ENCODE results near the gene TNXB.
"Not testable (repeated sequence)": the region's sequence is repeated elsewhere in the genome, so short reads cannot be mapped to it uniquely, and the experiment has no call there.

The TNXB gene

DNA sequence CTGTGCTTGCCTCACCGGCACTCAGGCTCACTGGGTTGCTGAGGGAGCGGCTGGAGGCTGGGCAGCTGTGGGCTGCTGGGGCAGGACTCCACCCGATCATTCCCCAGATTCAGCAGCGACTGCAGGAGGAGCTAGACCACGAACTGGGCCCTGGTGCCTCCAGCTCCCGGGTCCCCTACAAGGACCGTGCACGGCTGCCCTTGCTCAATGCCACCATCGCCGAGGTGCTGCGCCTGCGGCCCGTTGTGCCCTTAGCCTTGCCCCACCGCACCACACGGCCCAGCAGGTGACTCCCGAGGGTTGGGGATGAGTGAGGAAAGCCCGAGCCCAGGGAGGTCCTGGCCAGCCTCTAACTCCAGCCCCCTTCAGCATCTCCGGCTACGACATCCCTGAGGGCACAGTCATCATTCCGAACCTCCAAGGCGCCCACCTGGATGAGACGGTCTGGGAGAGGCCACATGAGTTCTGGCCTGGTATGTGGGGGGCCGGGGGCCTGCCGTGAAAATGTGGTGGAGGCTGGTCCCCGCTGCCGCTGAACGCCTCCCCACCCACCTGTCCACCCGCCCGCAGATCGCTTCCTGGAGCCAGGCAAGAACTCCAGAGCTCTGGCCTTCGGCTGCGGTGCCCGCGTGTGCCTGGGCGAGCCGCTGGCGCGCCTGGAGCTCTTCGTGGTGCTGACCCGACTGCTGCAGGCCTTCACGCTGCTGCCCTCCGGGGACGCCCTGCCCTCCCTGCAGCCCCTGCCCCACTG, 68.7 kb downstream of the TNXB start:
- not testable (repeated sequence) for H3K4me3 ChIP-seq (ENCODE audit: low read length in 2 of 2); H3K27ac ChIP-seq (ENCODE audit: low read depth in 2 of 2, low read length in 2 of 2); H3K27me3 ChIP-seq (ENCODE audit: control insufficient read depth in 2 of 2, insufficient read depth in 2 of 2, low read length in 2 of 2); H3K9ac ChIP-seq (ENCODE audit: low read depth in 1 of 2, low read length in 2 of 2); H3K9me3 ChIP-seq (ENCODE audit: control insufficient read depth in 2 of 2, low read length in 2 of 2); H3K36me3 ChIP-seq (ENCODE audit: control insufficient read depth in 2 of 2, insufficient read depth in 2 of 2, low read length in 2 of 2); H3K4me1 ChIP-seq (ENCODE audit: control insufficient read depth in 2 of 2, insufficient read depth in 2 of 2, low read length in 2 of 2)

DNA sequence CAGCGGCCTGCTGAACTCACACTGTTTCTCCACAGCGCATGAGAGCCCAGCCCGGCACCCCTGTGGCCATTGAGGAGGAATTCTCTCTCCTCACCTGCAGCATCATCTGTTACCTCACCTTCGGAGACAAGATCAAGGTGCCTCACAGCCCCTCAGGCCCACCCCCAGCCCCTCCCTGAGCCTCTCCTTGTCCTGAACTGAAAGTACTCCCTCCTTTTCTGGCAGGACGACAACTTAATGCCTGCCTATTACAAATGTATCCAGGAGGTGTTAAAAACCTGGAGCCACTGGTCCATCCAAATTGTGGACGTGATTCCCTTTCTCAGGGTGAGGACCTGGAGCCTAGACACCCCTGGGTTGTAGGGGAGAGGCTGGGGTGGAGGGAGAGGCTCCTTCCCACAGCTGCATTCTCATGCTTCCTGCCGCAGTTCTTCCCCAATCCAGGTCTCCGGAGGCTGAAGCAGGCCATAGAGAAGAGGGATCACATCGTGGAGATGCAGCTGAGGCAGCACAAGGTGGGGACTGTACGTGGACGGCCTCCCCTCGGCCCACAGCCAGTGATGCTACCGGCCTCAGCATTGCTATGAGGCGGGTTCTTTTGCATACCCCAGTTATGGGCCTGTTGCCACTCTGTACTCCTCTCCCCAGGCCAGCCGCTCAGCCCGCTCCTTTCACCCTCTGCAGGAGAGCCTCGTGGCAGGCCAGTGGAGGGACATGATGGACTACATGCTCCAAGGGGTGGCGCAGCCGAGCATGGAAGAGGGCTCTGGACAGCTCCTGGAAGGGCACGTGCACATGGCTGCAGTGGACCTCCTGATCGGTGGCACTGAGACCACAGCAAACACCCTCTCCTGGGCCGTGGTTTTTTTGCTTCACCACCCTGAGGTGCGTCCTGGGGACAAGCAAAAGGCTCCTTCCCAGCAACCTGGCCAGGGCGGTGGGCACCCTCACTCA, 69.5 kb downstream of the TNXB start:
- H3K27me3 ChIP-seq (ENCODE audit: control insufficient read depth in 2 of 2, insufficient read depth in 2 of 2, low read length in 2 of 2); H3K27ac ChIP-seq (ENCODE audit: low read depth in 2 of 2, low read length in 2 of 2); H3K36me3 ChIP-seq (ENCODE audit: control insufficient read depth in 2 of 2, insufficient read depth in 2 of 2, low read length in 2 of 2); H3K4me3 ChIP-seq (ENCODE audit: low read length in 2 of 2); H3K4me1 ChIP-seq (ENCODE audit: control insufficient read depth in 2 of 2, insufficient read depth in 2 of 2, low read length in 2 of 2); H3K9ac ChIP-seq (ENCODE audit: low read depth in 1 of 2, low read length in 2 of 2); H3K9me3 ChIP-seq (ENCODE audit: control insufficient read depth in 2 of 2, low read length in 2 of 2): not testable (repeated sequence)

DNA sequence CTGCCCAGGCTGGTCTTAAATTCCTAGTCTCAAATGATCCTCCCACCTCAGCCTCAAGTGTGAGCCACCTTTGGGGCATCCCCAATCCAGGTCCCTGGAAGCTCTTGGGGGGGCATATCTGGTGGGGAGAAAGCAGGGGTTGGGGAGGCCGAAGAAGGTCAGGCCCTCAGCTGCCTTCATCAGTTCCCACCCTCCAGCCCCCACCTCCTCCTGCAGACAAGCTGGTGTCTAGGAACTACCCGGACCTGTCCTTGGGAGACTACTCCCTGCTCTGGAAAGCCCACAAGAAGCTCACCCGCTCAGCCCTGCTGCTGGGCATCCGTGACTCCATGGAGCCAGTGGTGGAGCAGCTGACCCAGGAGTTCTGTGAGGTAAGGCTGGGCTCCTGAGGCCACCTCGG, 70.3 kb downstream of the TNXB start:
- H3K4me1 ChIP-seq (ENCODE audit: control insufficient read depth in 2 of 2, insufficient read depth in 2 of 2, low read length in 2 of 2); H3K9me3 ChIP-seq (ENCODE audit: control insufficient read depth in 2 of 2, low read length in 2 of 2); H3K27me3 ChIP-seq (ENCODE audit: control insufficient read depth in 2 of 2, insufficient read depth in 2 of 2, low read length in 2 of 2); H3K27ac ChIP-seq (ENCODE audit: low read depth in 2 of 2, low read length in 2 of 2); H3K4me3 ChIP-seq (ENCODE audit: low read length in 2 of 2); H3K9ac ChIP-seq (ENCODE audit: low read depth in 1 of 2, low read length in 2 of 2); H3K36me3 ChIP-seq (ENCODE audit: control insufficient read depth in 2 of 2, insufficient read depth in 2 of 2, low read length in 2 of 2): not testable (repeated sequence)

DNA sequence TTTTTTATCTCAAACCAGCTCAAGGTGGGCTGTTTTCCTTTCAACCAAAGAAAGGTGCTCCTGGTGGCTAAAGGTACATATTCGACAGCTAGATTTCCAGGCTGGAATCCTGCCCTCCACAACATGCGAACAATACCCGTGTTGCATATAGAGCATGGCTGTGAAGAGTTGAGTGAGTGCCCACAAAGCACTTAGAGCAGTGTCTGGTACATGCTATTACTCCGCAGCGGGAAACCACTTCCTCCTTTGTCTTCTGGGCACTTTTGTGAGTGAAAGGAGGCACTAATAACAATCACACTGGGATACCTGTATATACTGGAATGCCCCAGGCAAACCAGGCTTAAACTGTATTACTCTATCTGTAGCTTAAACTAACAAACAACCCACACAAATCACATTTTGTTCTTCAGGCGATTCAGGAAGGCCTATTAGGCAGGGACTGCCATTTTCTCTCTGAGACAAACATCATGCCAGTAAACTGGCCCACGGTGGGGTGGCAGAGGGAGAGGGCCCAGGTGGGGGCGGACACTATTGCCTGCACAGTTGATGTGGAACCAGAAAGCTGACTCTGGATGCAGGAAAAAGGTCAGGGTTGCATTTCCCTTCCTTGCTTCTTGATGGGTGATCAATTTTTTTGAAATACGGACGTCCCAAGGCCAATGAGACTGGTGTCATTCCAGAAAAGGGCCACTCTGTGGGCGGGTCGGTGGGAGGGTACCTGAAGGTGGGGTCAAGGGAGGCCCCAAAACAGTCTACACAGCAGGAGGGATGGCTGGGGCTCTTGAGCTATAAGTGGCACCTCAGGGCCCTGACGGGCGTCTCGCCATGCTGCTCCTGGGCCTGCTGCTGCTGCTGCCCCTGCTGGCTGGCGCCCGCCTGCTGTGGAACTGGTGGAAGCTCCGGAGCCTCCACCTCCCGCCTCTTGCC, 71.3 kb downstream of the TNXB start, which contains the start of gene CYP21A2:
Gene CYP21A2 (plus strand): TSS at position 818 of the 927 bp plus-strand sequence. CDS start 8 bp downstream, at position 826.
- not testable (repeated sequence) for H3K9ac ChIP-seq (ENCODE audit: low read depth in 1 of 2, low read length in 2 of 2); H3K27ac ChIP-seq (ENCODE audit: low read depth in 2 of 2, low read length in 2 of 2); H3K36me3 ChIP-seq (ENCODE audit: control insufficient read depth in 2 of 2, insufficient read depth in 2 of 2, low read length in 2 of 2); H3K27me3 ChIP-seq (ENCODE audit: control insufficient read depth in 2 of 2, insufficient read depth in 2 of 2, low read length in 2 of 2); H3K4me1 ChIP-seq (ENCODE audit: control insufficient read depth in 2 of 2, insufficient read depth in 2 of 2, low read length in 2 of 2); H3K4me3 ChIP-seq (ENCODE audit: low read length in 2 of 2); H3K9me3 ChIP-seq (ENCODE audit: control insufficient read depth in 2 of 2, low read length in 2 of 2)

DNA sequence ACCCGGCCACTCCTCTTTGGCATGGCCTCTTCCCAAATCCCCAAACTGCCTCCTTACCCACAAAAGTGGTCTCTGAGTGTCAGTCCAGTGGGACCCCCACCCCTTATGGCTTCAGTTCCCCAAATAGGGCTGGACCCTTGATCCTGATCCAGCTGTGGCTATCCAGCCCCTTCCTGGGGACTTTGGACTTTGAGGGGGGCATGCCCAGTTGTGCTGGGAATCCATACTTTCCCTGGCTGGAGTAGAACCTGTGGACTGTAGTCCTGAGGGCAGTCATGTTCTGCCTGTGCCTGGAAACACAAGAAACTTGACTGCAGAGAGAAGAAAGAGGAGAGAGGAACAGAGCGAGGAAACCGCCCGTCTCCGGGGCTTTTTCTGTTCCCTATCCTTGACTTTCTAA, 72.0 kb downstream of the TNXB start:
- not testable (repeated sequence) for H3K4me3 ChIP-seq (ENCODE audit: low read length in 2 of 2); H3K9ac ChIP-seq (ENCODE audit: low read depth in 1 of 2, low read length in 2 of 2); H3K36me3 ChIP-seq (ENCODE audit: control insufficient read depth in 2 of 2, insufficient read depth in 2 of 2, low read length in 2 of 2); H3K9me3 ChIP-seq (ENCODE audit: control insufficient read depth in 2 of 2, low read length in 2 of 2); H3K27me3 ChIP-seq (ENCODE audit: control insufficient read depth in 2 of 2, insufficient read depth in 2 of 2, low read length in 2 of 2); H3K4me1 ChIP-seq (ENCODE audit: control insufficient read depth in 2 of 2, insufficient read depth in 2 of 2, low read length in 2 of 2); H3K27ac ChIP-seq (ENCODE audit: low read depth in 2 of 2, low read length in 2 of 2)

DNA sequence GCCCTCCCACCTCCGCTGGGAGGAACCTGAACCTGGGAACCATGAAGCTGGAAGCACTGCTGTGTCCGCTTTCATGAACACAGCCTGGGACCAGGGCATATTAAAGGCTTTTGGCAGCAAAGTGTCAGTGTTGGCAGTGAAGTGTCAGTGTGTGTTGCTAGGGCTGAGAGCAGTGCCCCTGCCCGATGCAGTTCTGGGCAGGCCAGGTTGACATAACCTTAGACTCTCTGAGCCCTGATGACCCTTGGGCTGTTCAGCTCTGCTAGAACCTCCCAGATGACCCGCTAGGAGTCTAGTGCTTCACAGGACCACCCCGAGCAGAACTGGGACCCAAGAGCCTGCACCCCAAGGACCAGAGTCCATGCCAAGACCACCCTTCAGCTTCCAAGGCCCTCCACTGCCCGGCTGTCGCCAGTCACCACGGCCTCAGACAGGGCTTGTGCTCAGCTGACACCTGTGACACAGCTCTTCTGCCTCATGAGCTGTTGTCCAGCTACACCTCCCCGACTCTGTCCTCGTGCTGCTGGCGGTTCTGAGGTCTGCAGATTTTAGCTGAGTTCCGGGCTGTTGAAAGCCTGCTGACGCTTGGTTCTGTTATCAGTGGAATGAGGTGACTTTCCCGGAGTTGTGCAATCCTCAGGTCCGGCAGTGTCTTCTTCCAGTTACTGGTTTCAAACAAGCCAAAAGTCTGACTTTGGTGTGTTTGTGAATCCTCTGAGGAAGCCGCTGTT, 73.7 kb downstream of the TNXB start:
- H3K36me3 ChIP-seq (ENCODE audit: control insufficient read depth in 2 of 2, insufficient read depth in 2 of 2, low read length in 2 of 2); H3K4me3 ChIP-seq (ENCODE audit: low read length in 2 of 2); H3K27ac ChIP-seq (ENCODE audit: low read depth in 2 of 2, low read length in 2 of 2); H3K9me3 ChIP-seq (ENCODE audit: control insufficient read depth in 2 of 2, low read length in 2 of 2); H3K27me3 ChIP-seq (ENCODE audit: control insufficient read depth in 2 of 2, insufficient read depth in 2 of 2, low read length in 2 of 2); H3K4me1 ChIP-seq (ENCODE audit: control insufficient read depth in 2 of 2, insufficient read depth in 2 of 2, low read length in 2 of 2); H3K9ac ChIP-seq (ENCODE audit: low read depth in 1 of 2, low read length in 2 of 2): not testable (repeated sequence)

DNA sequence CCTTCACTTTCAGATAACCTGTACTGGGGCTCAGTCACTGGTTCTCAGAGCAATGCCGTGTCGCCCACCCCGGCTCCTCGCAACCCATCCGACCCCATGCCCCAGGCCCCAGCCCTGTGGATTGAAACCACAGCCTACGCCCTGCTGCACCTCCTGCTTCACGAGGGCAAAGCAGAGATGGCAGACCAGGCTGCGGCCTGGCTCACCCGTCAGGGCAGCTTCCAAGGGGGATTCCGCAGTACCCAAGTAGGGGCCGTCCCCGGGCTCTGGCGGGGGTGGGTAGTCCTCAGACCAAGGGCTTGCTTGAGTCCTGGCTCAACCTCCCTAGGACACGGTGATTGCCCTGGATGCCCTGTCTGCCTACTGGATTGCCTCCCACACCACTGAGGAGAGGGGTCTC, 79.6 kb downstream of the TNXB start:
- H3K27ac ChIP-seq (ENCODE audit: low read depth in 2 of 2, low read length in 2 of 2); H3K36me3 ChIP-seq (ENCODE audit: control insufficient read depth in 2 of 2, insufficient read depth in 2 of 2, low read length in 2 of 2); H3K4me3 ChIP-seq (ENCODE audit: low read length in 2 of 2); H3K9me3 ChIP-seq (ENCODE audit: control insufficient read depth in 2 of 2, low read length in 2 of 2); H3K4me1 ChIP-seq (ENCODE audit: control insufficient read depth in 2 of 2, insufficient read depth in 2 of 2, low read length in 2 of 2); H3K27me3 ChIP-seq (ENCODE audit: control insufficient read depth in 2 of 2, insufficient read depth in 2 of 2, low read length in 2 of 2); H3K9ac ChIP-seq (ENCODE audit: low read depth in 1 of 2, low read length in 2 of 2): not testable (repeated sequence)

DNA sequence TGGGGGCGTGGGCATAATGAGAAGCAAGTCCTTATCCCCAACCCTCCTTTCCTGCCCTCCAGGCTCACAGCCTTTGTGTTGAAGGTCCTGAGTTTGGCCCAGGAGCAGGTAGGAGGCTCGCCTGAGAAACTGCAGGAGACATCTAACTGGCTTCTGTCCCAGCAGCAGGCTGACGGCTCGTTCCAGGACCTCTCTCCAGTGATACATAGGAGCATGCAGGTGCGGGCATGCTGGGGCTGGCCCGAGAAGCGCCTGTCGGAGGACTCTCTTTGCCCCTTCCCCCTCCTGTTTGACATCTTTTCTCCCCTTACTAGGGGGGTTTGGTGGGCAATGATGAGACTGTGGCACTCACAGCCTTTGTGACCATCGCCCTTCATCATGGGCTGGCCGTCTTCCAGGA, 80.5 kb downstream of the TNXB start:
- not testable (repeated sequence) for H3K27me3 ChIP-seq (ENCODE audit: control insufficient read depth in 2 of 2, insufficient read depth in 2 of 2, low read length in 2 of 2); H3K4me1 ChIP-seq (ENCODE audit: control insufficient read depth in 2 of 2, insufficient read depth in 2 of 2, low read length in 2 of 2); H3K36me3 ChIP-seq (ENCODE audit: control insufficient read depth in 2 of 2, insufficient read depth in 2 of 2, low read length in 2 of 2); H3K27ac ChIP-seq (ENCODE audit: low read depth in 2 of 2, low read length in 2 of 2); H3K9me3 ChIP-seq (ENCODE audit: control insufficient read depth in 2 of 2, low read length in 2 of 2); H3K4me3 ChIP-seq (ENCODE audit: low read length in 2 of 2); H3K9ac ChIP-seq (ENCODE audit: low read depth in 1 of 2, low read length in 2 of 2)

DNA sequence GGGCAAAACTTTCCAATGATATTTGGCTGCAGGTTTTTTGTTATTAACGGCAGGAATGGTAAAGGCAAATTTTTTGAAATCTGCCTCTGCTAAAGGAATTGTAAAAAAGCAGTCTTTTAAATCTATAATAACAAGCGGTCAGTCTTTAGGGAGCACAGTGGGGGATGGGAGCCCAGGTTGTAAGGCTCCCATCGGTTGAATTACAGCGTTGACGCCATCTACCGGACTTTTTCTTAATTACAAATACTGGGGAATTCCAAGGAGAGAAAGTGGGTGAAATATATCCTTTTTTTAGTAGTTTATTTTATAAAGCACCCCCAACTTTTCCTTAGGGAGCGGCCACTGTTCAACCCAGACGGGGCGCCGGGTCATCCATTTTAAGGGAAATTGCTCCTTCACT, 87.0 kb downstream of the TNXB start:
- not testable (repeated sequence) for H3K9ac ChIP-seq (ENCODE audit: low read depth in 1 of 2, low read length in 2 of 2); H3K27me3 ChIP-seq (ENCODE audit: control insufficient read depth in 2 of 2, insufficient read depth in 2 of 2, low read length in 2 of 2); H3K36me3 ChIP-seq (ENCODE audit: control insufficient read depth in 2 of 2, insufficient read depth in 2 of 2, low read length in 2 of 2); H3K4me1 ChIP-seq (ENCODE audit: control insufficient read depth in 2 of 2, insufficient read depth in 2 of 2, low read length in 2 of 2); H3K9me3 ChIP-seq (ENCODE audit: control insufficient read depth in 2 of 2, low read length in 2 of 2); H3K27ac ChIP-seq (ENCODE audit: low read depth in 2 of 2, low read length in 2 of 2); H3K4me3 ChIP-seq (ENCODE audit: low read length in 2 of 2)
